K562 (cell line): ENCODE measurements around the gene PUM2. TPM values are rescaled to one million over a fixed set of nuclear protein-coding genes. Genes with fewer than 3 reads are reported as not detected.

Source experiments
- BHLHE40 ChIP-seq: IDR thresholded peaks from 2 replicates; pipeline ENCODE4 v1.6.1; 2011; ENCODE audit warnings: low read length, improper control_type of control experiment
- CHD2 ChIP-seq: IDR thresholded peaks from 2 replicates; pipeline ENCODE4 v1.6.1; 2011; ENCODE audit warnings: low read depth, low read length
- ELF4 ChIP-seq: fragments of 450-650 bp; formaldehyde crosslinking; IDR thresholded peaks from 2 replicates; pipeline ENCODE4 v1.4.0; 2022; ENCODE audit warnings: missing genetic modification characterization
- GATA2 ChIP-seq: sonication (generic); formaldehyde crosslinking; IDR thresholded peaks from 2 replicates; pipeline ENCODE4 v1.4.0; 2020; ENCODE audit warnings: mild to moderate bottlenecking, missing genetic modification reagents
- KAT2B ChIP-seq: IDR thresholded peaks from one replicate; pipeline ENCODE4 v1.6.1; 2012; ENCODE audit warnings: low read depth, mild to moderate bottlenecking, control low read depth, inconsistent platforms, low read length, moderate library complexity
- NCOA4 ChIP-seq: fragments of 450-650 bp; IDR thresholded peaks from 2 replicates; pipeline ENCODE4 v1.6.1; 2018; ENCODE audit warnings: mild to moderate bottlenecking; ENCODE audit not compliant: partially characterized antibody
- NFIC ChIP-seq: fragments of 450-650 bp; IDR thresholded peaks from 2 replicates; pipeline ENCODE4 v1.6.1; 2017; ENCODE audit warnings: mild to moderate bottlenecking, inconsistent platforms
- NR2C2 ChIP-seq, 2 experiments: fragments of 200-800 bp in 1 of 2; sonication (Bioruptor generic) in 1 of 2; sonication (generic) in 1 of 2; formaldehyde crosslinking in 1 of 2; IDR thresholded peaks; 2 replicates each; pipeline versions ENCODE4 v1.6.1 to v1.8.0; 2016 to 2022; ENCODE audit warnings: mild to moderate bottlenecking in 1 of 2, missing compliant biosample characterization in 1 of 2, missing genetic modification characterization in 1 of 2, missing genetic modification reagents in 1 of 2
- RAD21 ChIP-seq, 2 experiments: fragments of 250-450 bp in 1 of 2; fragments of 450-650 bp in 1 of 2; sonication (Bioruptor Pico) in 1 of 2; formaldehyde crosslinking in 1 of 2; IDR thresholded peaks in 1 of 2; conservative IDR thresholded peaks in 1 of 2; 2 replicates each; pipeline versions ENCODE4 v1.4.0 to v1.8.0; 2020 to 2022; ENCODE audit warnings: mild to moderate bottlenecking in 2 of 2, moderate library complexity in 1 of 2
- RFX7 ChIP-seq: fragments of 250-450 bp; sonication (Bioruptor Pico); IDR thresholded peaks from 2 replicates; pipeline ENCODE4 v1.5.1; 2021; ENCODE audit warnings: mild to moderate bottlenecking
- TRIM28 ChIP-seq: fragments of 450-650 bp; IDR thresholded peaks from 2 replicates; pipeline ENCODE4 v1.6.1; 2017
- ZNF121 ChIP-seq: sonication (generic); formaldehyde crosslinking; conservative IDR thresholded peaks from 2 replicates; pipeline ENCODE4 v1.8.0; 2022; ENCODE audit warnings: missing genetic modification reagents
- ZNF239 ChIP-seq: fragments of 250-450 bp; sonication (Bioruptor Pico); IDR thresholded peaks from 2 replicates; pipeline ENCODE4 v1.4.0; 2020; ENCODE audit warnings: mild to moderate bottlenecking
- ZNF354B ChIP-seq: fragments of 250-450 bp; sonication (Bioruptor Pico); IDR thresholded peaks from 2 replicates; pipeline ENCODE4 v1.4.0; 2020
- ZNF695 ChIP-seq: fragments of 450-650 bp; formaldehyde crosslinking; IDR thresholded peaks from 2 replicates; pipeline ENCODE4 v1.4.0; 2020; ENCODE audit warnings: mild to moderate bottlenecking, moderate library complexity
- ZNF77 ChIP-seq: fragments of 250-450 bp; sonication (Bioruptor Pico); IDR thresholded peaks from 2 replicates; pipeline ENCODE4 v1.5.0; 2020
- polyA plus RNA-seq, 8 experiments: library from polyadenylated mRNA; depleted of rRNA in 4 of 8; stranded (reverse) in 5 of 8; unstranded in 3 of 8; fragments of >200 nt; fragmentation: Nextera tagmentation in 2 of 8; fragmentation: Illumina TruSeq in 1 of 8; extraction: Ambion mirVana in 2 of 8; extraction: Trizol in 1 of 8; gene quantifications; 2 replicates each; pipeline versions ENCODE4 v1.2.1 to v1.2.3, GENCODE V29; 2011 to 2014; ENCODE audit warnings: inconsistent platforms in 1 of 8, missing spikeins in 1 of 8
- total RNA-seq, 7 experiments: library from RNA; depleted of rRNA in 6 of 7; stranded (reverse); fragments of >200 nt in 6 of 7; fragmentation: Illumina TruSeq in 2 of 7; extraction: Trizol in 2 of 7; gene quantifications; 2 replicates each; pipeline versions ENCODE4 v1.2.1 to v1.2.3, GENCODE V29; 2011 to 2021; ENCODE audit warnings: low replicate concordance in 1 of 7
- TF ChIP-seq, protein P1 (sequence below): sonication (generic); formaldehyde crosslinking; IDR thresholded peaks from 2 replicates; pipeline ENCODE4 v1.8.0; 2023; ENCODE audit warnings: mild to moderate bottlenecking, missing genetic modification reagents
- TF ChIP-seq, protein P2 (sequence below): fragments of 200-800 bp; sonication (Bioruptor generic); IDR thresholded peaks from 2 replicates; pipeline ENCODE4 v1.6.1; 2017; ENCODE audit warnings: missing genetic modification characterization, missing compliant biosample characterization
- TF ChIP-seq, protein P3 (sequence below), 3 experiments: fragments of 200-800 bp in 1 of 3; fragments of 250-450 bp in 1 of 3; fragments of 450-650 bp in 1 of 3; sonication (Bioruptor Pico) in 1 of 3; sonication (Bioruptor generic) in 1 of 3; formaldehyde crosslinking in 1 of 3; IDR thresholded peaks; 2 replicates each; pipeline versions ENCODE4 v1.6.1 to v1.8.0; 2016 to 2022; ENCODE audit warnings: mild to moderate bottlenecking in 2 of 3, missing genetic modification characterization in 2 of 3, missing compliant biosample characterization in 1 of 3, moderate library complexity in 1 of 3
- TF ChIP-seq, protein P4 (sequence below): fragments of 250-450 bp; sonication (Bioruptor Pico); IDR thresholded peaks from 2 replicates; pipeline ENCODE4 v1.5.0; 2021
- TF ChIP-seq, protein P5 (sequence below): fragments of 450-650 bp; formaldehyde crosslinking; IDR thresholded peaks from 2 replicates; pipeline ENCODE4 v1.4.0; 2022; ENCODE audit warnings: missing genetic modification characterization

Gene PUM2
- total and polyA plus RNA-seq, 9 of the 15 experiments (the other 6 are each of a cell fraction or from before 2014, with no cell fraction given) = 13.4 to 61.9 (median 28.3) TPM

DNA sequence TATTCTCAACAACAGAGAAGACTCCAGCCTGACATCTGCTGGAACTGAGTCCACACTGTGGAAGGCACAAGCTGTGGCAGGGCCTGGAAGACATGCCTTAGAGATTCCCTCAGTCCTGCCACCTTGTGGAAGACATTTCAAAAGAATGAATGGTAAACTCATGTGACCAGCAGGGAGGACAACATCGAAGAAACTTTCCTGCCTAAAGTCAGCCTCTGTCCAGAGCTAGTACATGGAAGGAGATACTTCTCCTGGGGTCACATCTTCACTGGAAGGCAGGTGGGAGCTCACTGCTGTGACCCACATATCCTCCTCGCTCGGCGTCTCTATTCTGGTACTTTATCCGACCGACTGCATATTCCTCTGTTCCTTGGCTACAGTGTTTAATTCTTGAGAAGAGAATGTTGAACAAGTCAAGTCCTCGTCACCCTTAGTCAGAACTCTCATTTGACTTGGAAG, 59.5 kb downstream of the PUM2 start (continued):
- no peak for TF ChIP-seq GATA2 (CRISPR knock-in tag)
- TF ChIP-seq ZNF695 = no peak
- TF ChIP-seq, protein P1, sequence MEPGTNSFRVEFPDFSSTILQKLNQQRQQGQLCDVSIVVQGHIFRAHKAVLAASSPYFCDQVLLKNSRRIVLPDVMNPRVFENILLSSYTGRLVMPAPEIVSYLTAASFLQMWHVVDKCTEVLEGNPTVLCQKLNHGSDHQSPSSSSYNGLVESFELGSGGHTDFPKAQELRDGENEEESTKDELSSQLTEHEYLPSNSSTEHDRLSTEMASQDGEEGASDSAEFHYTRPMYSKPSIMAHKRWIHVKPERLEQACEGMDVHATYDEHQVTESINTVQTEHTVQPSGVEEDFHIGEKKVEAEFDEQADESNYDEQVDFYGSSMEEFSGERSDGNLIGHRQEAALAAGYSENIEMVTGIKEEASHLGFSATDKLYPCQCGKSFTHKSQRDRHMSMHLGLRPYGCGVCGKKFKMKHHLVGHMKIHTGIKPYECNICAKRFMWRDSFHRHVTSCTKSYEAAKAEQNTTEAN (CRISPR knock-in tag) = no peak
- no peak for TF ChIP-seq RFX7 (CRISPR knock-in tag)
- no peak for TF ChIP-seq KAT2B
- no peak for TF ChIP-seq CHD2
- TF ChIP-seq NR2C2 (CRISPR knock-in tag; IDR thresholded peaks at IDR 0.05) = no peak
- no peak for TF ChIP-seq NR2C2 (tag; IDR thresholded peaks at IDR 0.05)
- TF ChIP-seq, protein P2, sequence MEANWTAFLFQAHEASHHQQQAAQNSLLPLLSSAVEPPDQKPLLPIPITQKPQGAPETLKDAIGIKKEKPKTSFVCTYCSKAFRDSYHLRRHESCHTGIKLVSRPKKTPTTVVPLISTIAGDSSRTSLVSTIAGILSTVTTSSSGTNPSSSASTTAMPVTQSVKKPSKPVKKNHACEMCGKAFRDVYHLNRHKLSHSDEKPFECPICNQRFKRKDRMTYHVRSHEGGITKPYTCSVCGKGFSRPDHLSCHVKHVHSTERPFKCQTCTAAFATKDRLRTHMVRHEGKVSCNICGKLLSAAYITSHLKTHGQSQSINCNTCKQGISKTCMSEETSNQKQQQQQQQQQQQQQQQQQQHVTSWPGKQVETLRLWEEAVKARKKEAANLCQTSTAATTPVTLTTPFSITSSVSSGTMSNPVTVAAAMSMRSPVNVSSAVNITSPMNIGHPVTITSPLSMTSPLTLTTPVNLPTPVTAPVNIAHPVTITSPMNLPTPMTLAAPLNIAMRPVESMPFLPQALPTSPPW (CRISPR knock-in tag) = no peak
- no peak for TF ChIP-seq ELF4 (CRISPR knock-in tag)
- TF ChIP-seq ZNF77 (CRISPR knock-in tag) = no peak
- TF ChIP-seq, protein P3, sequence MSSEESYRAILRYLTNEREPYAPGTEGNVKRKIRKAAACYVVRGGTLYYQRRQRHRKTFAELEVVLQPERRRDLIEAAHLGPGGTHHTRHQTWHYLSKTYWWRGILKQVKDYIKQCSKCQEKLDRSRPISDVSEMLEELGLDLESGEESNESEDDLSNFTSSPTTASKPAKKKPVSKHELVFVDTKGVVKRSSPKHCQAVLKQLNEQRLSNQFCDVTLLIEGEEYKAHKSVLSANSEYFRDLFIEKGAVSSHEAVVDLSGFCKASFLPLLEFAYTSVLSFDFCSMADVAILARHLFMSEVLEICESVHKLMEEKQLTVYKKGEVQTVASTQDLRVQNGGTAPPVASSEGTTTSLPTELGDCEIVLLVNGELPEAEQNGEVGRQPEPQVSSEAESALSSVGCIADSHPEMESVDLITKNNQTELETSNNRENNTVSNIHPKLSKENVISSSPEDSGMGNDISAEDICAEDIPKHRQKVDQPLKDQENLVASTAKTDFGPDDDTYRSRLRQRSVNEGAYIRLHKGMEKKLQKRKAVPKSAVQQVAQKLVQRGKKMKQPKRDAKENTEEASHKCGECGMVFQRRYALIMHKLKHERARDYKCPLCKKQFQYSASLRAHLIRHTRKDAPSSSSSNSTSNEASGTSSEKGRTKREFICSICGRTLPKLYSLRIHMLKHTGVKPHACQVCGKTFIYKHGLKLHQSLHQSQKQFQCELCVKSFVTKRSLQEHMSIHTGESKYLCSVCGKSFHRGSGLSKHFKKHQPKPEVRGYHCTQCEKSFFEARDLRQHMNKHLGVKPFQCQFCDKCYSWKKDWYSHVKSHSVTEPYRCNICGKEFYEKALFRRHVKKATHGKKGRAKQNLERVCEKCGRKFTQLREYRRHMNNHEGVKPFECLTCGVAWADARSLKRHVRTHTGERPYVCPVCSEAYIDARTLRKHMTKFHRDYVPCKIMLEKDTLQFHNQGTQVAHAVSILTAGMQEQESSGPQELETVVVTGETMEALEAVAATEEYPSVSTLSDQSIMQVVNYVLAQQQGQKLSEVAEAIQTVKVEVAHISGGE (CRISPR knock-in tag; IDR thresholded peaks at IDR 0.05) = no peak
- no peak for TF ChIP-seq ZNF354B (CRISPR knock-in tag)
- TF ChIP-seq NFIC = 0 out of 2 replicates have a peak, but pooled peaks have one; percentile 1
- TF ChIP-seq, protein P4, sequence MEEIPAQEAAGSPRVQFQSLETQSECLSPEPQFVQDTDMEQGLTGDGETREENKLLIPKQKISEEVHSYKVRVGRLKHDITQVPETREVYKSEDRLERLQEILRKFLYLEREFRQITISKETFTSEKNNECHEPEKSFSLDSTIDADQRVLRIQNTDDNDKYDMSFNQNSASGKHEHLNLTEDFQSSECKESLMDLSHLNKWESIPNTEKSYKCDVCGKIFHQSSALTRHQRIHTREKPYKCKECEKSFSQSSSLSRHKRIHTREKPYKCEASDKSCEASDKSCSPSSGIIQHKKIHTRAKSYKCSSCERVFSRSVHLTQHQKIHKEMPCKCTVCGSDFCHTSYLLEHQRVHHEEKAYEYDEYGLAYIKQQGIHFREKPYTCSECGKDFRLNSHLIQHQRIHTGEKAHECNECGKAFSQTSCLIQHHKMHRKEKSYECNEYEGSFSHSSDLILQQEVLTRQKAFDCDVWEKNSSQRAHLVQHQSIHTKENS (CRISPR knock-in tag) = no peak
- TF ChIP-seq, protein P5, sequence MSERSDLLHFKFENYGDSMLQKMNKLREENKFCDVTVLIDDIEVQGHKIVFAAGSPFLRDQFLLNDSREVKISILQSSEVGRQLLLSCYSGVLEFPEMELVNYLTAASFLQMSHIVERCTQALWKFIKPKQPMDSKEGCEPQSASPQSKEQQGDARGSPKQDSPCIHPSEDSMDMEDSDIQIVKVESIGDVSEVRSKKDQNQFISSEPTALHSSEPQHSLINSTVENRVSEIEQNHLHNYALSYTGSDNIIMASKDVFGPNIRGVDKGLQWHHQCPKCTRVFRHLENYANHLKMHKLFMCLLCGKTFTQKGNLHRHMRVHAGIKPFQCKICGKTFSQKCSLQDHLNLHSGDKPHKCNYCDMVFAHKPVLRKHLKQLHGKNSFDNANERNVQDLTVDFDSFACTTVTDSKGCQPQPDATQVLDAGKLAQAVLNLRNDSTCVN (CRISPR knock-in tag) = no peak
- TF ChIP-seq TRIM28 = no peak
- peak; percentile 57; the same call in 1 of the 2 replicates for TF ChIP-seq BHLHE40
- TF ChIP-seq ZNF121 = no peak
- no peak for TF ChIP-seq ZNF239 (CRISPR knock-in tag)
- no peak for TF ChIP-seq NCOA4
- peak; percentile 34 to 53 for TF ChIP-seq RAD21 (CRISPR knock-in tag; conservative IDR thresholded peaks at IDR 0.05 in 1 of 2, IDR thresholded peaks at IDR 0.05 in 1 of 2)
